NCI-H128 (cell line): ENCODE results near the gene FMN1.

Experiments used
- DNase-seq: peaks from one replicate; lab custom pipeline; 2025; ENCODE audit not compliant: unreplicated experiment; lab: John Stamatoyannopoulos, UW

Gene FMN1

GRCh38 chr15:32843219-32843815, 351.2 kb downstream of the FMN1 start:
- DNase-seq, result no peak

- DNase-seq, result no peak
These were observed 352.4 kb downstream of the FMN1 start for GRCh38 chr15:32842081-32842480.

GRCh38 chr15:32840507-32841245, 353.8 kb downstream of the FMN1 start:
- no peak for DNase-seq

GRCh38 chr15:32838820-32839219, 355.7 kb downstream of the FMN1 start:
- DNase-seq, result no peak

GRCh38 chr15:32838338-32838737, 356.2 kb downstream of the FMN1 start:
- no peak for DNase-seq

GRCh38 chr15:32837935-32838334, 356.6 kb downstream of the FMN1 start:
- DNase-seq, result no peak

GRCh38 chr15:32834156-32834555, 360.4 kb downstream of the FMN1 start:
- no peak for DNase-seq

GRCh38 chr15:32833379-32833821, 361.1 kb downstream of the FMN1 start:
- no peak for DNase-seq

GRCh38 chr15:32831485-32831884, 363.0 kb downstream of the FMN1 start:
- no peak for DNase-seq

GRCh38 chr15:32830241-32830640, 364.3 kb downstream of the FMN1 start:
- DNase-seq, result no peak

- DNase-seq, result no peak
These were observed 365.1 kb downstream of the FMN1 start for GRCh38 chr15:32829436-32829835.

GRCh38 chr15:32828507-32829186, 365.9 kb downstream of the FMN1 start:
- no peak for DNase-seq

GRCh38 chr15:32826685-32827084, 367.8 kb downstream of the FMN1 start:
- no peak for DNase-seq

GRCh38 chr15:32825219-32825618, 369.3 kb downstream of the FMN1 start:
- DNase-seq, result no peak

- no peak for DNase-seq
These were observed 369.7 kb downstream of the FMN1 start for GRCh38 chr15:32824777-32825176.

- DNase-seq, result no peak
These were observed 370.8 kb downstream of the FMN1 start for GRCh38 chr15:32823750-32824149.

- DNase-seq, result no peak
These were observed 371.8 kb downstream of the FMN1 start for GRCh38 chr15:32822739-32823138.

GRCh38 chr15:32819448-32819847, 375.1 kb downstream of the FMN1 start:
- no peak for DNase-seq

GRCh38 chr15:32818758-32819447, 375.6 kb downstream of the FMN1 start:
- no peak for DNase-seq

- DNase-seq, result no peak
These were observed 376.9 kb downstream of the FMN1 start for GRCh38 chr15:32817577-32817976.

- DNase-seq, result no peak
These were observed 387.2 kb downstream of the FMN1 start for GRCh38 chr15:32807331-32807730.

GRCh38 chr15:32803631-32804030, 390.9 kb downstream of the FMN1 start:
- no peak for DNase-seq
